Activated CD8-positive, alpha-beta memory T cell treated with anti-CD3 and anti-CD28 coated beads, Interleukin-2, amount 50 U/mL, for 48 hours (primary cell): Measurements from ENCODE around the gene PRKAR1B.
"Not testable (repeated sequence)": the region's sequence is repeated elsewhere in the genome, so short reads cannot be mapped to it uniquely, and the experiment has no call there.

Experiments used
- DNase-seq: peaks from one replicate; pipeline ENCODE4 v3.0.0-alpha.2; 2020

PRKAR1B gene

GRCh38 chr7:756928-757560 lies 30.0 kb upstream of the PRKAR1B start:
- DNase-seq, result no peak

DNA sequence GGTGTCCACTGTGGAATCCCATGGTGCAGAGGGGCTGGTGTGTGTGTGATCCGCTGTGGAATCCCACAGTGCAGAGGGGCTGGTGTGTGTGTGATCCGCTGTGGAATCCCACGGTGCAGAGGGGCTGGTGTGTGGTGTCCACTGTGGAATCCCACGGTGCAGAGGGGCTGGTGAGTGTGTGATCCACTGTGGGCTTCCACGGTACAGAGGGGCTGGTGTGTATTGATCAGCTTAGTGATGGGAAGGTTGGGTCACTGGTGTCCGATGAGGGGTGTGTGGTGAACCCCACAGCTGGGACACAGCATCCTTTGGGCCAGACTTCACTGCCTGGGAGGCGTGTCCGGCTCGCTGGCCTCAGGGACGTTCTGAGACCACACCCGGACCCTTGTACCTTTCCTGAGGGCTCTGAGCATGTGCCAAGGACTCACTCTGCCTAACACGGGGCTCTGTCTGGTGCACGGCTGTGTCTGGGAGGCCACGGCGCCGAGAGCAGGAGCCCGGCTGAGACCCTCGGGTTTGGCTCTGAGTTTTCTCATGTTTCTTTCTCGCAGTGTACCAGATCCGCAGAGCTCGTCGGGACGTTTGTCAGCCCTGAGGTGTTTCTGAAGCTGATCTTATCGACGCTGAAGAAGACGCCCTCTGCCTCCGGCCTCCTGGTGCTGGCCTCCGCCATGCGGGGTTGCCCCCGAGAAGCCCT lies 29.3 kb upstream of the PRKAR1B start:
- DNase-seq, result no peak

GRCh38 chr7:755413-755805 lies 28.3 kb upstream of the PRKAR1B start:
- no peak for DNase-seq

GRCh38 chr7:754531-755412 lies 27.7 kb upstream of the PRKAR1B start:
- no peak for DNase-seq

GRCh38 chr7:753190-753589 lies 26.1 kb upstream of the PRKAR1B start:
- DNase-seq, result no peak

- not testable (repeated sequence) for DNase-seq
Measured at GRCh38 chr7:752256-752655, 25.2 kb upstream of the PRKAR1B start.

DNA sequence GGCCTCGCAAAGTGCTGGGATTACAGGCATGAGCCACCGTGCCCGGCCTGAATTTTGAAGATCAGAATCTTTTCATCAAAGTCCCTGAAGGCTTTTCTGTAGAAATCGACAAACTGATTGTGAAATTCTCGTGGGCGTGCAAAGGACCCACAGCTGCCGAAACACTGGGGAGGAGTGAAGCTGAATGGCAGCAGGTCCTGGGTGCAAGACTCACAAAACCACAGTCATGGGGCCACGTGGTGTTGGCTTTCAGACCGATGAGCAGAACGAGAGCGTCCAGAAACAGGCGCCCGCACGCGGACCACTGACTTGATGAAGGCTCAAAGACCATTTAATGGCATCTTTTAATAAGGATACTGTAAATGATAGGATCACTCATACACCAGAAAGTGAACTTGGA lies 24.7 kb upstream of the PRKAR1B start:
- no peak for DNase-seq

DNA sequence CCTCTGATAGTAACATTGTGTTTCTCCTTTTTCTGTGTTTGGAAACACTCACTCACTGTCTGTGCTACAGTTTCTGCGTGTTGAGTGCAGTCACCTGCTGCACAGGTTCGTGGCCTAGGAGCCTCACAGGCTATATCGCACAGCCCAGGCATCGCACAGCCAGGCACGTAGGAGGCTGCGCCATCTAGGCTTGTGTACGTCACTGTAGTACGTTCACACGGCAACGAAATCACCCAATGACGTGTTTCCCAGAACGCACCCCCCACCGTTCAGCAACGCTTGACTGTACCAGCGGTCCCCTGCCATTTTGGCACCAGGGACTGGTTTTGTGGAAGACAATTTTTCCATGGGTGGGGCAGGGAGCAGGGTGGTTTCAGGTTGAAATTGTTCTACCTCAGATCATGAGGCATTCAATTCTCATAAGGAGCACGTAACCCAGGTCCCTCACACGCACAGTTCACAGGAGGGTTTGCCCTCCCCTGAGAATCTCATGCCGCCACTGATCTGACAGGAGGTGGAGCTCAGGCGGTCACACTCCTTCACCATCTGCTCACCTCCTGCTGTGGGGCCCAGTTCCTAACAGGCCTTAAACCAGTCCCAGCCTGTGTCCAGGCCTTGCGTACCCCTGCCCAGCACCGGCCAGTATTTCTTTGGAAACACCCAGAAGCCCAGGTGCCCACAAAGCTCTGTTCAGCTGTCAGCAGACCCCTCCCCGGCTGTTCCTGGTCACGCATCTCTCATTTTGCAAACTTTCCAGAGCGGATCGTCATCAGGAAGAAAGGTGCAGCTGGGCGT lies 23.2 kb upstream of the PRKAR1B start:
- no peak for DNase-seq

DNA sequence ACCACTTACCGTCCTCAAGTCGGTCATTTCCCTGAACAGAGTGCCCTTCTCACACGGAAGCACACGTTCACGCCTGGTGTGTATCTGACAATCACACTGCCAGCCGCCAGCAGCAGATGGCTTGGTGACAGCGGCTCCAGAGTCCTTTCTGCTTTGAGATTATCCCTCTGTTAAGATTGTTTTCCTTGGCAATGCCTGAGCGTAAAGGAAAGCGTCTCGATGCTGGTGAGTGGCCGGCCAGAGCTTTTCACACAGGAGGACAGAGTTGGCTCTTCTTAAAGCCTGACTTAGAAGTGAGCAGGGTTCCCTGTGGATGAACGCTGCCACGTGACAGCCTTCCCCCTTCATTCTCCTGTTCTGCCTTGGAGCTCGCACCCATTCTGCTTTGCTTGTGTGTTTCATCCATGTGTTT lies 22.1 kb upstream of the PRKAR1B start:
- no peak for DNase-seq

DNA sequence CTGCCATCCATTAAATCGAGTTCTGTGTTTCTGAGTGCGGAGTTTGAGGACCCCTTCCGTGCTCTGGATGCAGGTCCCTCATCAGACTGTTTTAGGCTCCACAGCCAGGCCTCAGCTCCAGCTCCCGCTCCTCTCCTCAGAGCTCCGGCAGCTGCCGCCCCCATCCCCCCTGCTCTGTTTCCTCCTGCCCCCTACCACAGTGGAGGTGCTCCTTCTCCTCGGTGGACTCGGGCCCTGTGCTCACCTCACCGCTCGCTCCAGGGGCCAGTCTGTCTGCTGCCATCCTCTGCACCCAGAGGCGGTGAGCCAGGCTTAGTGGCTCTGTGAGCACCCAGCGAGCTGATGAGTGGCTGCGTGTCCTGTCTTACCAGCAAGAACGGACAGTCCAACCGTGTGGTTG lies 21.4 kb upstream of the PRKAR1B start:
- no peak for DNase-seq

DNA sequence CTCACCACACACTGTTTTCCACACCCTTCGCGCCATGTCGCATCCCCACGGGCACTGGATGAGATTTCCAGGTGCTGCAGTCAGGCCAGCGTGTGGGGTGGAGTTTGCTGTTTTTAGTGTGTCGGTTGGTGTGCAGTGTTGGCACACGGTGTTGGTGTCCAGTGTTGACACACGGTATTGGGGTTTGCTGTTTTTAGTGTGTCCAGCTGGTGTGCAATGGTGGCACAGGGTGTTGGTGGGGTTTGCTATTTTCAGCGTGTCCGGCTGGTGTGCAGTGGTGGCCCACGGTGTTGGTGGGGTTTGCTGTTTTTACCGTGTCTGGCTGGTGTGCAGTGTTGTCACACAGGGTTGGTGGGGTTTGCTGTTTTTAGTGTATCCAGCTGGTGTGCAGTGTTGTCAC lies 20.1 kb upstream of the PRKAR1B start:
- no peak for DNase-seq

DNA sequence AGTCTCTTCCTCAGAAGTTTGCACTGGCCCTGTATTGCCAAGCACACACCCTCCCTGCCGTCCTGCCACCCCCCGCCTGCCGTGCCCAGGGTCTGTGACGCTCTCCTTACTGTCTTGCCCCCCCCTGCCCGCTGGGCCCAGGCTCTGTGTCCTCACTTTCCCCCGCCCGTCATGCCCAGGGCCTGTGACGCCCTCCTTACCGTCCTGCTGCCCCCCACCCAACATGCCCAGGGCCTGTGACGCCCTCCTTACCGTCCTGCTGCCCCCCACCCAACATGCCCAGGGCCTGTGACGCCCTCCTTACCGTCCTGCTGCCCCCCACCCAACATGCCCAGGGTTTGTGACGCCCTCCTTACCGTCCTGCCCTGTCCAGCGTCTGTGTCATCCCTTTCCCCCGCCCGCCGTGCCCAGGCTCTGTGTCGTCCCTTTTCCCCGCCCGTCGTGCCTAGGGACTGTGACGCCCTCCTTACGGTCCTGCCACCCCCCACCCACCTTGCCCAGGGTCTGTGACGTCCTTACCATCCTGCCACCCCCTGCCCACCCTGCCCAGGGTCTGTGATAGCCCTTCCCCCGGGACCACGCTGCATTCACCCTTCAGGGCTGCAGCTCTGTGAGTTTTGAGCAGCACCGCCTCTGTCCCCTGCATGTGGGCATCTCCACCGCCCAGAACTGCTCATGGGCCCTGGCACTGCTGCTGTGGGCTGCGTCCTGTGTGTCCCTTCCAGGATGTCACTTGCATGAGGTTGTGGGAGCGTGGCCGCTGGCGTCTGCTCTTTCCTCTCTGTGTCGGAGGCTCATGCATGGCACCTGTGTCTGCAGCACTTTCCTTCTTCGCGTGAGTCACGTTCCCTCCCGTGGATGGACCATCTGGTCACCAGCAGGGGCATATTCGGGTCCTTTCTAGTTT lies 19.3 kb upstream of the PRKAR1B start:
- no peak for DNase-seq

DNA sequence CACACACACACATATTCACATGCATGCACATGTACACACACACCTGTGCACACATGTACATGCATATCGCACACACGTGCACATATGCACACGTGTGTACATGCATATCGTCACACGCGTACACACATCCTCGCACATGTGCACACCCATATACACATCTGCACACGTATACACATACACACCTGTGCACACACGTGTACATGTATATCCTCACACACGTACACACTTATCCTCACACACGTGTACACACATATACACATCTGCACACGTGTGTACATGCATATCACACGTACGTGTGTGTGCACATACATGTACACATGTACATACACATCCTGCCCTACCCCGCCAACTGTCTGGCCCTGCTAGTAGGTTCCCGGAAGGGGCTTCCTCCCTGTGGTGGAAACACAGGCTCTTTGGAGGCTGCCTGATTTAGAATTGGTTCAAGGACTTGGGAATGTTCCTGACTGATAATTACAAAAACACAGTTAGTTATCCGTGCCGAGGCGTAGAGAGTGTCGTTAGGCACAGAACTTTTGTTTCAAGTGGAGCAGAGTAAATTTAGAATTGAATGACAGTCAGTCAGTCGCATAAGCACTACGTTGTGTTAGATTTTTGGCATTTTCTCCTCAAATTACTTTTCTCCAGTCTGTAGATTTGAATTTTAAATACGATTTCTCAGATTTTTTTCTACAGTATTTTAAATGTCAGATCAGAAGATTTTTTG lies 18.5 kb upstream of the PRKAR1B start:
- no peak for DNase-seq

DNA sequence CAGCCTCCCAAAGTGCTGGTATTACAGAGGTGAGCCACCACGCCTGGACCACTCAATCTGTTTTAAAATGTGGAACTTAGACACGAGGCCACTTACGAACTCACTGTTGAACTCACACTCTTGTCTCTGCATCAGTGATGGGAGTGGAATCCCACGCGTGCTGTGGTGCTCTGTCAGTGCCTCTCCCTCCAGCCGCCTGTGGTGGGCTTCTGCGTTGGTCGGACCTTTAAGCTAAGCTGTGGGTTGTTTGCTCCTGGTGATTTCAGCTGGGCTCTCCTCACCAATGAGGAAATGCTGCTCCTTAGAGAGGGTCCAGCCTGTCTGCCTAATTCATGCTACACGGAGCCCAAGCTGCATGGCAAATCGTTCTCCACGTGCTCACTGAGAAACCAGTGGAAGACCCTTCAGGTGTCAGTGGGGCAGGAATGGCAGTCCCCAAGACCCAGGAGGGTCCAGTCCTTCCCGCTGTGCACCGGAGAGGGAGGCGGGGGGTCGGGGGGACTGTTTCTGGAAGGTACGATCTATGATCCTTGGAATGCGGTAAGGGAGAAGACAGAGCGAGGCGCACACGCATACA lies 17.9 kb upstream of the PRKAR1B start:
- no peak for DNase-seq

DNA sequence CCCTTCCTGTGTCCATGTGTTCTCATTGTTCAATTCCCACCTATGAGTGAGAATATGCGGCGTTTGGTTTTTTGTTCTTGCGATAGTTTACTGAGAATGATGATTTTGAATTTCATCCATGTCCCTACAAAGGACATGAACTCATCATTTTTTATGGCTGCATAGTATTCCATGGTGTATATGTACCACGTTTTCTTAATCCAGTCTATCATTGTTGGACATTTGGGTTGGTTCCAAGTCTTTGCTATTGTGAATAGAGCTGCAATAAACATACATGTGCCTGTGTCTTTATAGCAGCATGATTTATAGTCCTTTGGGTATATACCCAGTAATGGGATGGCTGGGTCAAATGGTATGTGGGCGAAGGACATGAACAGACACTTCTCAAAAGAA lies 17.0 kb upstream of the PRKAR1B start:
- DNase-seq, result not testable (repeated sequence)

DNA sequence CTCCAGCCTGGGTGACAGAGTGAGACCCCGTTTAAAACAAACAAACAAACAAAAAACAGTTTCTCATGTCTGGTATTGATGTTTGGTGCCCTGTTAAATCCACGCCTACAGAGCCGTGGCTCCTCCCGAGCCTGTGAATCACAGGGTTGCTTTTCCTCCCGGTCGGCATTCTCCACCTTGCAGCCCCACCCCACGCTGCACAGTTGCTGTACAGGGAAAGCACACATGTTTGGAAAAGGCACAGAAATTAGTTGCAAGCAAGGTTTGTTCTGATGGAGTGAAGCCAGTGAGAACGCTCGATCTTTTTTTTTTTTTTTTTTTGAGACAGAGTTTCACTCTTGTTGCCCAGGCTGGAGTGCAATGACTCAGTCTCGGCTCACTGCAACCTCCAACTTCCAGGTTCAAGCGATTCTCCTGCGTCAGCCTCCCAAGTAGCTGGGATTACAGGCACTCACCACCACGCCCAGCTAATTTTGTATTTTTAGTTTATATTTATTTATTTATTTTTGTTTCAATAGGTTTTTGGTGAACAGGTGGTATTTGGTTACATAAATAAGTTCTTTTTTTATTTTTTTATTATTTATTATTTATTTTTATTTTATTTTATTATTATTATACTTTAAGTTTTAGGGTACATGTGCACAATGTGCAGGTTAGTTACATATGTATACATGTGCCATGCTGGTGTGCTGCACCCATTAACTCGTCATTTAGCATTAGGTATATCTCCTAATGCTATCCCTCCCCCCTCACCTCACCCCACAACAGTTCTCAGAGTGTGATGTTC lies 16.5 kb upstream of the PRKAR1B start:
- DNase-seq, result not testable (repeated sequence)

GRCh38 chr7:742791-743190 lies 15.7 kb upstream of the PRKAR1B start:
- DNase-seq, result no peak

- no peak for DNase-seq
Measured at GRCh38 chr7:741850-742249, 14.8 kb upstream of the PRKAR1B start.

DNA sequence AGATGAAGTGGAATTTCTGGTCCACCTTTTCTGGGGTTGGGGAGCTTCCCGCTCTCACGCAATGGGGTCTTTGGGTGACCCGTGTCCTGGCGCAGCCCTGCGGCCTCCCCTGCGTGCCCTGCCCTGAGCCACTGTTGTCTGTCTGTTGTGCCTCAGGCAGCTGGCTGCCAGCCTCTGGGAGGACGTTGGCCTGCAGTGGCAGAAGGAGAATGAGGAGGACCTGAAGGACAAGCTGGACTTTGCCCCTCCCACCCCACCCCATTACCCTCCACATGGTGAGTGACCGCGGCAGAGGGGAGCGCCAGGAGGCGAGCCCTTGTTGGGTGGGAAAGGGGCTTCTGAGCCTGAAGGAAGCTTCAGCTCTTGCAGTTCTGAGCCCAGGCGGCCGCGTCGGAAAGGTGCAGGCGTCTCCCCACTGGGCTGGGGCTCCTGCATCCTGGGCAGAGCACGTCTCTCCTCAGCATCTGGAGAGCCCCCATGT lies 14.2 kb upstream of the PRKAR1B start:
- DNase-seq, result no peak
